Gastroesophageal sphincter (tissue), 3 donors: Measurements from ENCODE around the gene DPP6.

Experiments
- CTCF ChIP-seq, 4 experiments: fragments of 200-600 bp in 2 of 4; fragments of 450-650 bp in 2 of 4; sonication (generic) in 1 of 4; IDR thresholded peaks; one replicate each; pipeline ENCODE4 v1.5.1; 2017 to 2019; ENCODE audit warnings: antibody characterized with exemption in 4 of 4, mild to moderate bottlenecking in 2 of 4, moderate library complexity in 2 of 4
- EP300 ChIP-seq: sonication (generic); formaldehyde crosslinking; IDR thresholded peaks from one replicate; pipeline ENCODE4 v1.6.1; 2017; ENCODE audit warnings: antibody characterized with exemption, mild to moderate bottlenecking
- POLR2A ChIP-seq, 2 donors: fragments of 450-650 bp; IDR thresholded peaks; one replicate each; pipeline ENCODE4 v1.6.1; 2017; ENCODE audit warnings: antibody characterized with exemption in 2 of 2, mild to moderate bottlenecking in 2 of 2, moderate library complexity in 1 of 2

GRCh38 chr7:154475864-154476263 lies 423.7 kb downstream of the DPP6 start:
- TF ChIP-seq EP300 = no peak
- TF ChIP-seq CTCF (IDR thresholded peaks at IDR 0.05) = no peak
- no peak for TF ChIP-seq POLR2A (IDR thresholded peaks at IDR 0.05)
